WI38 (cell line): Measurements from ENCODE around the gene RUNX1.
A peak's percentile ranks its signal among the peaks of the same experiment; 100 is the strongest.

Experiments used
- H3K4me3 ChIP-seq: 2 replicates; pipeline ENCODE4 v1.5.1; 2011; ENCODE audit warnings: low read depth, mild to moderate bottlenecking, control low read depth, low read length
- TF ChIP-seq, protein P1 (sequence below): IDR thresholded peaks from 2 replicates; pipeline ENCODE4 v1.5.1; 2012; ENCODE audit warnings: low read depth, mild to moderate bottlenecking, control low read depth, low read length

Gene RUNX1

DNA sequence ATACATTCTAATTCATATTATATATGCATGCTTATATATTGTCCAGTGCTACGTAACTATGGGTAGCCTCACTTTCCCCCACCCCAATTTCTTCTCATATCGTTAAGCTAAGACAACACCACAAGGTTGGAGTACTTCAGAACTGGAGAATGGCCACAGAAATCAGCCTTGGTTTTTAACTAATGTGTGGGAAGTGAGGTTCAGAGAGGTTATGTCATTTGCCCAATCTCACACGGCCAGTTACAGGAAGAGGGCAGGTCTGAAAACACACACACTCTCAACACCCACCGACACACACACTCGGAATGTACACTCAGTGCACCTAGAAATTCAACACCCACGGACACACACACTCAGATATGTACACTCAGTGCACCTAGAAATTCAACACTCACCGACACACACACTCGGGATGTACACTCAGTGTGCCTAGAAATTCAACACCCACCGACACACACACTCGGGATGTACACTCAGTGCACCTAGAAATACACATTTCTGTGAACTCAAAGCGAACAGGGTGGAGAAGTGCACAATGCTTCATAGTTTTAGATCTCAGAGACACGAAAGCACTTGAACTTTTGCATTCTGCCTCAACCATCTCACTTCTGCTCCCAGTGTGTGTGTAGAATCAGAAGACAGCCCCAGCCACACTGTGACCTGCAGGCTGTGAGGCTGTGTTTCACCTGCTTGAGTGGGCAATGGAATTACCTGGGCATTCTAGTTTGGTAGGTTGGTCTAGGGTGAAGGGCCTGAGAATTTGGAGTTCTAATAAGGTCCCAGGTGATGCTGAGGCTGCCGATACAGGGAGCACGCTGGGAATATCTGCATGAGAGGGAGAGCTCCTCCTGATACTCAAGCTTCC, 209.9 kb downstream of the RUNX1 start:
- TF ChIP-seq, protein P1, sequence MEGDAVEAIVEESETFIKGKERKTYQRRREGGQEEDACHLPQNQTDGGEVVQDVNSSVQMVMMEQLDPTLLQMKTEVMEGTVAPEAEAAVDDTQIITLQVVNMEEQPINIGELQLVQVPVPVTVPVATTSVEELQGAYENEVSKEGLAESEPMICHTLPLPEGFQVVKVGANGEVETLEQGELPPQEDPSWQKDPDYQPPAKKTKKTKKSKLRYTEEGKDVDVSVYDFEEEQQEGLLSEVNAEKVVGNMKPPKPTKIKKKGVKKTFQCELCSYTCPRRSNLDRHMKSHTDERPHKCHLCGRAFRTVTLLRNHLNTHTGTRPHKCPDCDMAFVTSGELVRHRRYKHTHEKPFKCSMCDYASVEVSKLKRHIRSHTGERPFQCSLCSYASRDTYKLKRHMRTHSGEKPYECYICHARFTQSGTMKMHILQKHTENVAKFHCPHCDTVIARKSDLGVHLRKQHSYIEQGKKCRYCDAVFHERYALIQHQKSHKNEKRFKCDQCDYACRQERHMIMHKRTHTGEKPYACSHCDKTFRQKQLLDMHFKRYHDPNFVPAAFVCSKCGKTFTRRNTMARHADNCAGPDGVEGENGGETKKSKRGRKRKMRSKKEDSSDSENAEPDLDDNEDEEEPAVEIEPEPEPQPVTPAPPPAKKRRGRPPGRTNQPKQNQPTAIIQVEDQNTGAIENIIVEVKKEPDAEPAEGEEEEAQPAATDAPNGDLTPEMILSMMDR, result no peak
- H3K4me3 ChIP-seq, result no peak overlapping the region

DNA sequence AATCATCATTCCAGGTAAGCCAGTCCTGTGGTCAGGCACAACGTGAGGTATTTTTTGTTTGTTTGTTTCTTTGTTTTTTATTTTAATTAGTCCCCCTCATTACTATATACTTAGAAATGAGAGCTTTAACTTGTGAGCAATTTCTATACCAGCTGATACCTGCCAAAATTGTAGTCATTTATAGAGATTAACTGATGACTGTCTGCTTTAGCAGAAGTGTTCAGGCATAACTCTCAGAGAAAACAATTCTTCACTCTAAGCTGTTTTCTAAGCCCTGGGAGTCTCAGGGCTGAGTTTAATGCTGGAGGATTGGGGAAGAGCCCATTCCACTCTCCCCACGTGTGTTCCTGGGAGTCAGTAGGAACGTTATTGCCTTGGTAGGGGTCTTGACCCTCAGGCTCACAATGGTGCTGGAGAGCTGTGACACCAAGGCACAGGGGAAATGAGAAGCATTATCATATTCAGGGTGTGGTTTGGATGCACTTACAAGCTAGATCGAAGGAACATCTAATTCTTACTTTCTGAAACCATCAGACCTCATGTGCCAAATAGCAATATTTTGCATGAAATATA, 212.1 kb downstream of the RUNX1 start:
- TF ChIP-seq, protein P1, result no peak
- H3K4me3 ChIP-seq, result peak overlapping the region; percentile 41

DNA sequence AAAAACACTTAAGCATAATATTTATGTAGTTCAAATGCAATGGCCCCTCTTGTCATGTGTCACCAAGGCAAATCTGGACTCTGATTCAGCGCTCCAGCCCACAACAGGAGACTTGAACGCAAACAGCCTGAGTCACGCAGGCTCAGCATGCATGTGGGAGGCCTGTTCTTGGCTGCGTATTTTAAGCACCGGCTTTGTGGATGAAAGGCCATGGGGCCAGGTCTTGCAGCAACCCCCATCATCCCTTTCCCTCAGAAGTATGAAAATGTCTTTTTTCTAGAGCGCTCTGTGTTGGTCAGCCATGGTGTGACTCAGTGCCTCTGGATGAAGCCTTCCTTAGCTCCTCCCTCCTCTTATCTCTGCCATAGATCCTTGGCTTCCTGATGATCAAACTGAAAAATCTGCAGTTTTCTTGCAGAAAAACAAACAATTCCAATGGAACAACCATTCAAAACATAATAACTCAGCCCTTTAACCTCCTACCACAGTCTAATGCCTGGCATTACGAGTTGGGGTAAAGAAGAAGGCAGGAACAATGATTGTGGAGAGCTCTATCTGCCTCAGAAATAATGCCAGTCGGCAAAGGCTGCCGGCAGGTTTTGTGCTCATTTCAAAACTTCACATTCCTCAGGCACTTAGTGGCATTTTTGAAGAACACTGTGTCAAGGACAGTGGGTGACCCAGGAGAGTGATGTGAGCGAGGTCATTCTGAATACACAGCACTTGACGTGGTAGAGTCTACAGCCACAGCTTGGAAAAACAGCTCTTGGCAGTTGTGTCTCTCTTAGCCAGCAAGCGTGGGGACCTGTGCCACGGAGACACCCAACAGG, 212.8 kb downstream of the RUNX1 start:
- TF ChIP-seq, protein P1, result no peak

DNA sequence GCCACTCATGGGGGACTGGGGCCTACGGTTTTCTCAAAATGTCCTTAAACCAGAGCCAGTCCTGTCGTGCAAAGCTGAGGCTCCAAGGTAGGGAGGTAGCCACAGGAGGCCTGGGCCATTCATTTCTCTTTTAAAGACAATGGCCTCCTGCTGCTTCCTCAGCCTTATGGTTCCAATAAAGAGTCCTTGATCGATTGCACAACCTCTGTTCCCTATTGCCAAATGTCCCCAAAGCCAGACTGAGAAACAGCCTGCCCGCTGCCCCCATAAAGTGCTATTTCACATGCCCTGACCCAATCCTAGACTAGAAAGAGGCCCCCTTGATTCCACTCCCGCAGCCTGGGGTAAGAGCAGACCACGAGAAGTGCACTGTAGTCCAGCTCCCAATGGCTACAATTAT, 213.6 kb downstream of the RUNX1 start:
- TF ChIP-seq, protein P1, result no peak
- H3K4me3 ChIP-seq, result no peak overlapping the region

More for the DNA sequence above, 212.8 kb downstream of the RUNX1 start:
- peak overlapping the region; percentile 41 for H3K4me3 ChIP-seq

DNA sequence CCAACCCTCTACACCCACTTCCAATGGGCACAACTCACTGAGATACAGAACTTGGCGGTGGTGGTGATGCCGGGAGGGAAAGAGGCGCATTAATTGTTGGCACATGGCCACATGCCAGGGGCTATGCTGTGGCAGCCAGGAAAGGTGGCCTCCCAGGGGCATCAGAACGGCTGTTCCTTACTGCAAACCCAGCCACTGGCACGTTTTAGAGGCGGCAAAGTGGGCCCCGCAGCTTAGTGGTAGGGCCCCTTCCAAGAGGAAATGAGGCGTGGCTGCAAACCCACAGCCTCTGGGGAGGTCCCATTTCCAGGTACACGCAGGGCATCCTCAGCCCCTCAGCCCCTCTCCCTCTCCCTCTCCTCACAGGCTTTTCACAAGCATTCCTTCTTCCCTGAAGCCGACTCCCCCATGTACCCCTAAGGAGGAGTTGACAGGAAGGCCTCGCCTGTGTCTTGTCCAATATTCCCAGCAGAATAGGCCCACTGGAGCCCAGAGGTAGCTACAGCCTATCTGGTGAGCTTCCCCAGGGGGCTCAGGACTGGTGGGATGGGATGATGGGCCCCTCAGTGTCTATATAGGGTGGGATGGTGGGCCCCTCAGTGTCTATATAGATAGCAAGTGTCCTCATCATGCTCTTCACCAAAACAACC, 214.1 kb downstream of the RUNX1 start:
- TF ChIP-seq, protein P1, result no peak
- H3K4me3 ChIP-seq, result no peak overlapping the region

DNA sequence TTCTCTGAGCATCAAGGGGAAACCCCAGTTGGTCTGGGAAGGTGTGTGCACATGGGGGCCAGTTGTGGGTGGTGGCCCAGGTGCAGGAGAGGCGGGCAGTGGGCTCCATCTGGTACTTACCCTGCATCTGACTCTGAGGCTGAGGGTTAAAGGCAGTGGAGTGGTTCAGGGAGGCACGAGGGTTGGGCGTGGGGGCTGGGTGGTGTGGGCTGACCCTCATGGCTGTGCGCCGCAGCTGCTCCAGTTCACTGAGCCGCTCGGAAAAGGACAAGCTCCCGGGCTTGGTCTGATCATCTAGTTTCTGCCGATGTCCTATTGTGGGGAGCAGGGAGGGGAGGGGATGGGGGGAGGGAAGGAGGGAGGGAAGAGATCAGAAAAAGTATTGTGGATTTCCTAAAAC, 214.8 kb downstream of the RUNX1 start:
- TF ChIP-seq, protein P1, result no peak
- H3K4me3 ChIP-seq, result no peak overlapping the region
